Measurements from ENCODE around the gene DNAJC18. TPM values are rescaled to one million over a fixed set of nuclear protein-coding genes. Genes with fewer than 3 reads are reported as not detected.
"Not testable (repeated sequence)": the region's sequence is repeated elsewhere in the genome, so short reads cannot be mapped to it uniquely, and the experiment has no call there.

The DNAJC18 gene
- total RNA-seq, 6 experiments from 2014 or later, result 0.37 to 2.9 (median 0.75) TPM

DNA sequence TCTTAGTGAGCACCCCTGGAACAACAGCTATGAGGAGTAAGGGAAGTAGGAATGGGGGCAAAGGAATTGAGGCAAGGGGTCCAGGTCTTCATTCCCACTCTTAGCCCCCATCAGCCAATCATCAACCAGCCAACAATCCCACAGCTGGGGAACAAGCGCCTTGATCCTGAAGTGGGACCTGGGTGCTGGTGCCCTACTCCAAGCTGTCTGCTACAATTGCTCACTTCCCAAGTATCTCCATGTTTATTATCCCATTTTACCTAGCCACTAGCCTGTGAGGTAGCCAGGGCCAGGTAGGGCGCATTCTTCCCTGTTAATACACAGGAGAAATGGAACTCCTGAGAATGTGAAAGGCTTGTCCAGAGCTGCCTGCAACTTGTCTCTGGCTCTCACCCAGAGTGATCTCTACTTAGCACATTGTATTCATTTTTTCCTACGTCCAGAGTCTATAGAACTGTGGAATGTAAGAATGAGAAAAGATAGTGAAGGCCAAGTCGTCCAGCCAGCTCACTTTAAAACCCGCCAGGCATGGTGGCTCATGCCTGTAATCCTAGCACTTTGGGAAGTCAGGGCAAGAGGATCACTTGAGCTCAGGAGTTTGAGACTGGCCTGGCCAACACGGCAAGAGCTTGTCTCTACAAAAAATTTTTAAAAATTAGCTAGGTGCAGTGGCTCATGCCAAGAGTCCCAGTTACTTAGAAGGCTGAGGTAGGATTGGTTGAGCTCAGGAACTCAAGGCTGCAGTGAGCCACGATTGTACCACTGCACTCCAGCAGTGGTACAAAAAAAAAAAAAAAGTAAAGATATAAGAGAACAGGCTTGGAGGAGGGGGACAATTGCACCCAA, 6.2 kb upstream of the DNAJC18 start:
- DNase-seq (no peak), ATAC-seq (no peak)
- 36% methylated on average over 6 of the region's 7 CpGs for WGBS (ENCODE audit: insufficient coverage, low coverage, low lambda C conversion rate, missing lambda C conversion rate)
- no peak overlapping the region for H3K4me3 ChIP-seq
- no peak for TF ChIP-seq POLR2A (IDR thresholded peaks at IDR 0.05)
- TF ChIP-seq, protein P1, sequence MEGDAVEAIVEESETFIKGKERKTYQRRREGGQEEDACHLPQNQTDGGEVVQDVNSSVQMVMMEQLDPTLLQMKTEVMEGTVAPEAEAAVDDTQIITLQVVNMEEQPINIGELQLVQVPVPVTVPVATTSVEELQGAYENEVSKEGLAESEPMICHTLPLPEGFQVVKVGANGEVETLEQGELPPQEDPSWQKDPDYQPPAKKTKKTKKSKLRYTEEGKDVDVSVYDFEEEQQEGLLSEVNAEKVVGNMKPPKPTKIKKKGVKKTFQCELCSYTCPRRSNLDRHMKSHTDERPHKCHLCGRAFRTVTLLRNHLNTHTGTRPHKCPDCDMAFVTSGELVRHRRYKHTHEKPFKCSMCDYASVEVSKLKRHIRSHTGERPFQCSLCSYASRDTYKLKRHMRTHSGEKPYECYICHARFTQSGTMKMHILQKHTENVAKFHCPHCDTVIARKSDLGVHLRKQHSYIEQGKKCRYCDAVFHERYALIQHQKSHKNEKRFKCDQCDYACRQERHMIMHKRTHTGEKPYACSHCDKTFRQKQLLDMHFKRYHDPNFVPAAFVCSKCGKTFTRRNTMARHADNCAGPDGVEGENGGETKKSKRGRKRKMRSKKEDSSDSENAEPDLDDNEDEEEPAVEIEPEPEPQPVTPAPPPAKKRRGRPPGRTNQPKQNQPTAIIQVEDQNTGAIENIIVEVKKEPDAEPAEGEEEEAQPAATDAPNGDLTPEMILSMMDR (IDR thresholded peaks at IDR 0.05), result no peak
- H3K27ac ChIP-seq, result no peak overlapping the region
- no peaks in the 10 kb centered on the region for H3K27me3 ChIP-seq
- no peaks in the 10 kb centered on the region for H3K4me1 ChIP-seq
- no peaks in the 10 kb centered on the region for H3K9me3 ChIP-seq
- no peaks in the 10 kb centered on the region for H3K36me3 ChIP-seq
- intact Hi-C loops (cut with DNase I), result no loop called here

DNA sequence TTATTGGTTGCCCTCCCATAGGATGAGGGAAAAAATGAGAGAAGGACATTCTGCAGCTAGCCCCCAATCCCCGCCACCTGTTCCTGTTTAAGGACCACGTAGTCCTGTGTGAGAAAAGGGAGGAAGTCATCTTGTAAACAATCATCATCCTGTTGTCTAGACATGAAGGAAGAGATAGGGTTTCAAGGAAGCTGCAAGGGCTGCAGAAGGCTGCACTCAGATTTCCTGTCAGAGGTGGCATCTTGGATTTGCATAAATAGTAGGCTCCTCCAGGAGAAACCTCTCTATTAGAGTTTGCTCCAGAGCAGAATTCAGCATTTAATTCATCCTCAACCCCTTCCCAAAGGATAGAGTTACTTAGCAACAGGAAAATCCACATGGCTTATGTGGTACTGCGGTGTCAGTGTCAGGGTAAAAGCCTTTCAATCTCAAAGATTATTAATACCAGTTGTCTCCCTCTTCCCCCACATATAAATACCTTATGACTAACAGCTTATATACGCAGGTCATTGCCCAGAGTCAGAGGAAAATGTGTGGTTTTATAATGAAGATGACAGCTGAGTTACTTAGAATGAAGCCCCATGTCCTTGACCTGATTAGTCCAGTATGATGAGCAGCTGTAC, 4.6 kb upstream of the DNAJC18 start:
- intact Hi-C loops (cut with DNase I), result no loop called here
- ATAC-seq (peak in 1 of 4 donors; percentile 2), DNase-seq (no peak)
- H3K27me3 ChIP-seq, result no peaks in the 10 kb centered on the region
- no peak overlapping the region for H3K27ac ChIP-seq
- H3K9me3 ChIP-seq, result no peaks in the 10 kb centered on the region
- H3K4me1 ChIP-seq, result no peaks in the 10 kb centered on the region
- TF ChIP-seq POLR2A (IDR thresholded peaks at IDR 0.05), result no peak
- H3K36me3 ChIP-seq, result no peaks in the 10 kb centered on the region
- no peak overlapping the region for H3K4me3 ChIP-seq
- 57% methylated on average over 3 of the region's 4 CpGs for WGBS (ENCODE audit: insufficient coverage, low coverage, low lambda C conversion rate, missing lambda C conversion rate)

DNA sequence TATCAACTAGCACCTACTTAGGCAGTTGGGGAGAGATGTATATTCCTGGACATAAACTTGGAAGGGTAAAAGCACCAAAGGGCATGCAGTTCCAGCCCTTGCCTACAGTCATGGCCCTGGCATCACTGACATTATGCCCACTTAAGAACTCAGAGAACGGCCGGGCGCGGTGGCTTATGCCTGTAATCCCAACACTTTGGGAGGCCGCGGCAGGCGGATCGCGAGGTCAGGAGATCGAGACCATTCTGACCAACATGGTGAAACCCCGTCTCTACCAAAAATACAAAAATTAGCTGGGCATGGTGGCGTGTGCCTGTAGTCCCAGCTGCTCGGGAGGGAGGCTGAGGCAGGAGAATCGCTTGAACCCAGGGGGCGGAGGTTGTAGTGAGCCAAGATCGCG, 1.1 kb upstream of the DNAJC18 start:
- H3K27ac ChIP-seq; H3K27me3 ChIP-seq; H3K9me3 ChIP-seq; intact Hi-C loops (cut with DNase I); ATAC-seq; H3K36me3 ChIP-seq; H3K4me1 ChIP-seq; H3K4me3 ChIP-seq: not testable (repeated sequence)
- DNase-seq, result peak in 1 of 3 donors; percentile 31
- 79% methylated on average over 4 of the region's 17 CpGs for WGBS (ENCODE audit: insufficient coverage, low coverage, low lambda C conversion rate, missing lambda C conversion rate)

DNA sequence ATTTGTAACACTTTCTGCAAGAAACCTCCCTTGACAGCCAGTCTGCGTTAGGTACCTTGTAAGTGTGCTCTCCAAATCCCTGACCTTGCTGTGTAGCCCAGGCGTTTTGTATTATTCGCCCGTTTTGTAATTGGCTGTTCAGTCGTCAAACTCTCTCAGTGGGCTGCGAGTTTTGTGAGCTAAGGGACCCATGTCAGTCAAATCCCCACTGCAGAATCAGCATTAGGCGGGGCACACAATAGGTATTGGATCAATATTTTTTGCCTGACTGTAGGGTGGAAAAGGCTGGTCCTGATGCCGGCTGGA, 665 bp downstream of the DNAJC18 start:
- Histone ChIP-seq H3K27ac (no peak overlapping the region), H3K36me3 (no peaks in the 10 kb centered on the region), H3K27me3 (no peaks in the 10 kb centered on the region), H3K4me3 (peak overlapping the region; percentile 66 to 94 (median 76)), H3K9me3 (no peaks in the 10 kb centered on the region), H3K4me1 (peaks cover 0 to 3% (median under 1%) of the 10 kb centered on the region in 4 donors)
- ATAC-seq, result no peak
- WGBS (ENCODE audit: insufficient coverage, low coverage, low lambda C conversion rate, missing lambda C conversion rate), result 24% methylated on average over 4 of the region's 8 CpGs
- DNase-seq, result peak in 1 of 3 donors; percentile 32
- TF ChIP-seq, protein P1 (IDR thresholded peaks at IDR 0.05), result no peak
- TF ChIP-seq POLR2A (IDR thresholded peaks at IDR 0.05), result no peak
- intact Hi-C loops (cut with DNase I), result no loop called here

DNA sequence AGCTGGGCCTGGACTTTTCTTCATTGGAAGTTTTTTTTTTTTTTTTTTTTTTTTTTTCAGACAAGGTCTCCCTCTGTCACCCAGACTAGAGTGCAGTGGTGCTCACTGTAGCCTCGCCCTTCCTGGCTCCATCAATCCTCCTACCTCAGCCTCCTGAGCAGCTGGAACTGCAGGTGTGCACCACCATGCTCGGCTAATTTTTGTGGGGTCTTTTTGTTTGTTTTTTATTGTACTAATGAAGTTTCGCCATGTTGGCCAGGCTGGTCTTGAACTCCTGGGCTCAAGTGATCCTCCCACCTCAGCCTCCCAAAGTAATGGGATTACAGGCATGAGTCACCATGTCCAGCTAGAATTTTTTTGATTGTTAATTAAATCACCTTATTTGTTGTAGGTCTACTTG, 3.6 kb downstream of the DNAJC18 start:
- ATAC-seq (no peak), DNase-seq (no peak)
- Histone ChIP-seq H3K27ac (no peak overlapping the region), H3K27me3 (no peaks in the 10 kb centered on the region), H3K4me3 (no peak overlapping the region), H3K36me3 (no peaks in the 10 kb centered on the region), H3K4me1 (peaks cover 0 to 3% (median under 1%) of the 10 kb centered on the region in 4 donors), H3K9me3 (no peaks in the 10 kb centered on the region)
- intact Hi-C loops (cut with DNase I), result no loop called here
- WGBS (ENCODE audit: insufficient coverage, low coverage, low lambda C conversion rate, missing lambda C conversion rate), result 75% methylated on average over 1 of the region's 3 CpGs
- TF ChIP-seq POLR2A (IDR thresholded peaks at IDR 0.05), result no peak
- TF ChIP-seq, protein P1 (IDR thresholded peaks at IDR 0.05), result no peak

All from right lobe of liver (tissue), 6 donors.